ENCODE results near the gene KDM8.

KDM8 gene

GRCh38 chr16:27232901-27233625, 29.7 kb downstream of the KDM8 start:
- peaks cover 15% of the 10 kb centered on the region for H3K36me3 ChIP-seq (ENCODE audit: insufficient read depth, low read length)
- H2AFZ ChIP-seq (ENCODE audit: low read length), result no peak overlapping the region
- H3K4me2 ChIP-seq (ENCODE audit: low read length), result peak overlapping the region; percentile 54
- H3K27me3 ChIP-seq (ENCODE audit: insufficient read depth, low read length), result no peaks in the 10 kb centered on the region
- H3K79me2 ChIP-seq (ENCODE audit: insufficient read depth, low read length), result no peaks in the 10 kb centered on the region
- peak overlapping the region; percentile 68 for H3K9ac ChIP-seq (ENCODE audit: low read length)
- peaks cover 99% of the 10 kb centered on the region for H3K4me1 ChIP-seq (ENCODE audit: insufficient read depth, low read length, severe bottlenecking)
- H3K9me3 ChIP-seq (ENCODE audit: low read length), result no peaks in the 10 kb centered on the region
- H3K27ac ChIP-seq (ENCODE audit: low read depth, low read length, poor library complexity, severe bottlenecking), result peak overlapping the region; percentile 98
- H3K4me3 ChIP-seq (ENCODE audit: low read depth, low read length, poor library complexity, severe bottlenecking), result peak overlapping the region; percentile 31
- TF ChIP-seq CTCF (IDR thresholded peaks at IDR 0.05; ENCODE audit: low read length), result no peak
- no peak for TF ChIP-seq EZH2 (IDR thresholded peaks at IDR 0.05; ENCODE audit: borderline replicate concordance, low read length)
- no peaks in the 10 kb centered on the region for H3K9me2 ChIP-seq (ENCODE audit: low read depth, low read length)
- H3F3A ChIP-seq (ENCODE audit: insufficient read depth, low read length), result peaks cover 14% of the 10 kb centered on the region
- H4K20me1 ChIP-seq (ENCODE audit: insufficient read depth, low read length), result no peaks in the 10 kb centered on the region

DNA sequence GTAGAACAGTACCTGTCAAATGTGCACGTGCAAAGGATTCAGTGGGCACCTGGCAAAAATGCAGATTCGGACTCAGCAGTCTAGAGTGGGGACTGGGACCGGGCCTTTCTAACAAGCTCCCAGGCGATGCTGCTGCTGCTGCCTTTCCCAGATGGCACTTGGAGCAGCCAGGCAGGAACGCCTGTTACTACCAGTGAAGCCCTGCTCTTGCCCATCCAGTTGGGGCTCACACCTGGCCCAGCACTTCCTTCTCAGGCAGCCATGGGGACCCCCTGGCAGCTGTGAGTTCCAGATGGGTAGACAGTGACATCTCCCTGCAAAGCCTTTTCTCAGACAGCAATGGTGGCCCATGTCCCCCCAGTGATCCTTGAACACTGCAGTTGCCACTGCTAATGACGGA, 30.4 kb downstream of the KDM8 start:
- Histone ChIP-seq H3K9me3 (ENCODE audit: low read length) (no peaks in the 10 kb centered on the region), H3K4me1 (ENCODE audit: insufficient read depth, low read length, severe bottlenecking) (peaks cover 100% of the 10 kb centered on the region), H3K4me2 (ENCODE audit: low read length) (peak overlapping the region; percentile 1; the same call in 1 of the 2 replicates), H3F3A (ENCODE audit: insufficient read depth, low read length) (peaks cover 14% of the 10 kb centered on the region), H3K36me3 (ENCODE audit: insufficient read depth, low read length) (peaks cover 15% of the 10 kb centered on the region), H2AFZ (ENCODE audit: low read length) (no peak overlapping the region), H3K9me2 (ENCODE audit: low read depth, low read length) (no peaks in the 10 kb centered on the region), H3K27me3 (ENCODE audit: insufficient read depth, low read length) (no peaks in the 10 kb centered on the region), H3K27ac (ENCODE audit: low read depth, low read length, poor library complexity, severe bottlenecking) (peak overlapping the region; percentile 98), H3K9ac (ENCODE audit: low read length) (peak overlapping the region; percentile 68), H3K79me2 (ENCODE audit: insufficient read depth, low read length) (no peaks in the 10 kb centered on the region), H3K4me3 (ENCODE audit: low read depth, low read length, poor library complexity, severe bottlenecking) (no peak overlapping the region), H4K20me1 (ENCODE audit: insufficient read depth, low read length) (no peaks in the 10 kb centered on the region)
- no peak for TF ChIP-seq EZH2 (IDR thresholded peaks at IDR 0.05; ENCODE audit: borderline replicate concordance, low read length)
- no peak for TF ChIP-seq CTCF (IDR thresholded peaks at IDR 0.05; ENCODE audit: low read length)

- Histone ChIP-seq H3K79me2 (ENCODE audit: insufficient read depth, low read length) (no peaks in the 10 kb centered on the region), H3F3A (ENCODE audit: insufficient read depth, low read length) (peaks cover 14% of the 10 kb centered on the region), H3K4me3 (ENCODE audit: low read depth, low read length, poor library complexity, severe bottlenecking) (no peak overlapping the region), H3K4me2 (ENCODE audit: low read length) (peak overlapping the region; percentile 1; the same call in 1 of the 2 replicates), H4K20me1 (ENCODE audit: insufficient read depth, low read length) (no peaks in the 10 kb centered on the region), H3K9ac (ENCODE audit: low read length) (peak overlapping the region; percentile 68; the same call in 1 of the 2 replicates), H3K36me3 (ENCODE audit: insufficient read depth, low read length) (peaks cover 15% of the 10 kb centered on the region), H3K27ac (ENCODE audit: low read depth, low read length, poor library complexity, severe bottlenecking) (peak overlapping the region; percentile 98), H3K9me3 (ENCODE audit: low read length) (no peaks in the 10 kb centered on the region), H3K4me1 (ENCODE audit: insufficient read depth, low read length, severe bottlenecking) (peaks cover 96% of the 10 kb centered on the region), H3K9me2 (ENCODE audit: low read depth, low read length) (no peaks in the 10 kb centered on the region), H2AFZ (ENCODE audit: low read length) (no peak overlapping the region), H3K27me3 (ENCODE audit: insufficient read depth, low read length) (no peaks in the 10 kb centered on the region)
- TF ChIP-seq CTCF (IDR thresholded peaks at IDR 0.05; ENCODE audit: low read length) (no peak), EZH2 (IDR thresholded peaks at IDR 0.05; ENCODE audit: borderline replicate concordance, low read length) (no peak)
These were observed 30.8 kb downstream of the KDM8 start for GRCh38 chr16:27234171-27234570.

Data from OCI-LY1 (cell line).